ENCODE results near the gene ARNT2.

The ARNT2 gene

GRCh38 chr15:80411788-80412288 lies 7.7 kb downstream of the ARNT2 start:
- no peak for DNase-seq

- no peak for DNase-seq
These were observed 10.6 kb downstream of the ARNT2 start for GRCh38 chr15:80414546-80415357.

GRCh38 chr15:80415358-80415670 lies 11.1 kb downstream of the ARNT2 start:
- no peak for DNase-seq

GRCh38 chr15:80416702-80417101 lies 12.5 kb downstream of the ARNT2 start:
- DNase-seq: no peak

DNA sequence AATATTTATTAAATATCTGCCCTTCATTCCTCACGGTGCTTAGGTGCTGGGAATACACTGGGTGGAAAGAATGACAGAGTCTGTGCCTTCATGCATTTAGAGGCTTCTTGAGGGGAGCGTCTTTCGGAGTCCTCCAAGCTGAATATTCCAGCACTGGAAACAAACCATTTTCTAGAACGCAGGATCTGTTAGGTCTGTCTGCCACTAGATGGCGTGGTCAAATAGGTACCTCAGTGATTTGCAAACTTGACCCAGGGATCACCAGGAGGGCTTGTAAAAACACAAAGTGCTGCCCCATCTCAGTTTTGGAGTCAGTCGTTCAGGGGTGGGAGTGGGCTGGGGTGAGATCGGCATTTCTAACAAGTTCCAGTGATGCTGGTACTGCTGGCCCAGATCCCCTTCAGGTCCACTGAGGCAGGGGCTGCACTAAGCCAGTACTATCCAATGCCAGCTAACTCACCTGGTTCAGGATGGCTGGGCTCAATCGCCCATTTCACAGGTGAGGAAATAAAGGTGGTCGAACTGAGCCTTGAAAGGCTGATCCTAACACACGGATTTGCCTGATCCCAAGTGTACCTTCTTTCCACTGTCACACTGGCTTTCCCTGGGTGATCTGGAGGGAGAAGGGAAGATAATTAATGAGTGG lies 14.8 kb downstream of the ARNT2 start:
- DNase-seq: no peak

GRCh38 chr15:80419546-80419945 lies 15.4 kb downstream of the ARNT2 start:
- DNase-seq: no peak

DNA sequence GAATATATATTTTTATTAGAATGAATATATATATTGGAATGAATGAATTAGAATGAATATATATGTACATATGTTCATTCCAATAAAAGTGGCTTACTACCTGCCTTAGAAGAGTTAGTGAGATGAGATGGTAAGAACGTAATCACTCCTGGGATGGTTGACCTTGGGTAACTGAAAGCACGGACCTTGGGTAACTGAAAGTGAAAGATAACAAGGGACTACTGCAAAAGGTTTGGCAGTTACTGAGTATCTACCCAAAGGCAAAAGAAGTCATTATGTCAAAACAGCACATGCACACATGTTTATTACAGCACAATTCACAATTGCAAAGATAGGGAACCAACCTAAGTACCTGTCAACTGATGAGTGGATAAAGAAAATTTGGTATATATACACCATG lies 16.5 kb downstream of the ARNT2 start:
- no peak for DNase-seq

GRCh38 chr15:80423215-80423614 lies 19.0 kb downstream of the ARNT2 start:
- DNase-seq: no peak

DNA sequence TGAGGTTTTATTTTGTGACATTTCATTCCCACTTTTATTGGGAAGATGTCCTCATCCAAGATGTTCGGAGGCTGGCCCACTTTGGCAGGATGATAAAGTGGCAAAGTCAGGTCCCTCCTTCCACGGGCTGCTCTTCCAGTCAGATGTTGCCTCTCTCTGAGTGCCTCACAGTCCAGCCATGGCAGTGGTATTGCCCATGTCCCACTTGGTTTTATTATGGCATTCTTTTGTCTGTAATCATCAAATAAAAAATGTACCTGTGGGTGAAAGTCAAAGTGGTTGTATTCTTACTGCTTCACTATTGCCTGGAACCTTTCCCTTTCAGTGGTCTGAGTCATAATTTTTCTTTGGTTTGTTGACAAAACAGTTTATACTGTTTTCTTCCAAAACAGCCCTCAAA lies 20.2 kb downstream of the ARNT2 start:
- no peak for DNase-seq

- DNase-seq: no peak
These were observed 22.1 kb downstream of the ARNT2 start for GRCh38 chr15:80426316-80426715.

- DNase-seq: no peak
These were observed 25.8 kb downstream of the ARNT2 start for GRCh38 chr15:80429964-80430363.

GRCh38 chr15:80431635-80432344 lies 27.6 kb downstream of the ARNT2 start:
- no peak for DNase-seq

- no peak for DNase-seq
These were observed 28.1 kb downstream of the ARNT2 start for GRCh38 chr15:80432345-80432702.

GRCh38 chr15:80433836-80434235 lies 29.7 kb downstream of the ARNT2 start:
- no peak for DNase-seq

DNA sequence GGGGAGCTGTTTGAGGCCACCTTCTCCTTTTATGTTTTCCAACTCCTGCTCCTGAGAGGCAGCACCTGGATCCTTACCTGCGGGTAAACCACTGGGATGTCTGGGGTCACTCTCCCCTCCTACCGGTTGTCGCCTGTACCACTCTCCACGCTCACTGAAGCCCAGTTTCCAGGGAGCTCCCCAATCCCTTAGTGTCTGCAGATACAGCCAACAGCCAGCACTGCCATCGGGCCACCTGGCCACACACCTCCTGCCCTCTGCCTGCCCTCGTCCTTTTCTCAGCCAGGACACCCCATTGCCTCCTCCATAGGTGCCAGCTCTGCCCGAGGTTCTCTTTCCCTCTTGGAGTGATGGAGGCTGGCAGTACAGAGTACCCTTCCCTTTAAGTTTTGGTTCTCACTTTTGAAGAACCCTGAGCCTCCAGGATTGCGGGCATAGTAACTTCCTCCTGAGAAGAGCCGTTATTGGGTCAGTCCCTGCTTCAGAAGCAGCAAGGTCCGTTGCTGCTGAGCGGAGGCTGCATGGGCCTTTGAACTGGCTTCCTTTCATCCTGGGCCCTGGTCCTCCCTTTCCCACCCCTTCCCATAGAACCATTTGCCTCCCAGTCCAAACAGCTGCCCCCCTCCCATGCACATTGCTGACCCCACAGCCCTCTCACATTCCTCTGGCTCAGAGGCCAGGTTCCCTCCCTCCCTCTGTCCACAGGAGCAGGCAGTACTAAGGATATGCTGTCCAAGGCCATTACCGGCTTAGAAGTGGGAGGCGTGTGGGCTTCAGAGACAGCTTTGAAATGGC lies 30.9 kb downstream of the ARNT2 start:
- DNase-seq: no peak

DNA sequence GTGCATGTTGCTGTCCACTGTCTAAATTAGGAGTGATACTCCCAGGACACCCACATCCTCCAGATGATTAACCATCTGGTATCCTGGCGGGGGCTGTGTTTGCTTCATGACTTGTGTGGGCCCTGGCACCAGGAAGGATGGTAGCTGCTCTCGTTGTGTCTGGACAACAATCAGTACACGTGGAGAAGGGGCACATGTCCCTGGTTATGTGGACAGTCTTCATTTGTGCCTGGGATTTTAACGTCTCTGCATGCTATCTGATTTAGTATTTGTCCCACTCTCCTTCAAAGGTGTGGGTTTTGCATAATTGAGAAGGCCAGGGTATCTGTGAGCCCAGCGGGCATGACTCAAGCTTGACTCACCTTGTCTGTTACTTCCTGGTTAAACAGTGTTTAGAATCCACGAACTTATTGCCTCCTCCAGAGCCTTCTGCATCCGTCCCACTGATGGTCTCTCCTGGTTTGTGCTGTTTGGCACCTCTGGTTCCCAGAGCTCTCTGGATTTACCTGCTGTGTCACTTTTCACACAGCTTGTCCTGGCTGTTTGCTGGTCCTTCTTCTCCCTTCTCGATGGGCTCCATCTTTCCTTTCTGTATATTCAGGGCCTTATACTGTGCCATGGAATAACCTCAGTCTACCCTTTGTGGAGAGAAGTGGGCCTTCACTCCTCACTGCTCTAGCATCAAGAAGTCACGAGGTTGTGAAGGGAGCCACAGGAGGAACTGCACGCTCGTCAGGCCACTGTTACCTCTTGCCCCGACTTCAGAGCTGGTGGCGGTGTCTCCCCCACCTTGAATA lies 32.5 kb downstream of the ARNT2 start:
- DNase-seq: no peak

DNA sequence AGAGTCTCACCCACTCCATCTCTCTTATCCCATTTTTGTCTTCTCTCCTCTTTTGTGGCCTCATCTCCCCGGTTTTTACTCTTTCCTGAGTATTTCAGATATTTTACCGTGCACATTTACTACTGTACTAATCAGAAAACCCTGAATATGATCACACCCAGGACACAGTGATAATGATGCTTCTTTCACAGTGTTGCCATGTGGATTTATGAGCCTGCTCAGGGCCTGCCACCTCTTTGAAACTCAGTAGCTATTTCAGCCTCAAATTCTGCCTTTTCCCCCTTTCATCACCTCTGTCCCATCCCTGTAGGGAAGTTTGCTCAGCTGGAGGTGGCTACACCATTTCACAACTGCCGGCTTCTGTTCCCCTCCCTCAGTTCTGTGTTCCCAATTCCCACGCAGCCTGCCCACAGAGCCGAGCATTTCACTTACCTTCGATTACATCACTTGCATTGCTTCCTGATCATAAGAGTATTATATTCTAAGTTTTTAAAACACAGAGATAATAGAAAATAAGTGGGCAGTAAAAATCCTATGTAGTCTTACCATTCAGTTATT lies 33.2 kb downstream of the ARNT2 start:
- DNase-seq: no peak

DNA sequence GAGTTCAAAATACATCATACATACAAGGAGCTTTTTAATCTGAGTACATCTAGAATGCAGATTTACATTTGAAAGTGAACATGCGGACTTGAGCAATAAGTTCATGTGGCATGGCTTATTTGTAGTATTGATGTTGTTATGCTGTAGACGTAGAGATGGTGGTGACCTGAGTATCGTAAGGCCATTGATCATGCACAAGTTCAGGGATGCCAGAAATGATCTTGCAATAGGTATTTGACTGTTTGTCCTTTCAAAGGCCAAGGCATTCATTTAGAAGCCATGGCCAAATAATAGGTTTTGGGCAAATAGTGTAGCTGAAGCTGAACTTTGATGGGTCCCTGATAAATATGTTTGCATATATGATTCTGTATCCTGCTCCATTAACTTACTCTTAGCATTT lies 35.0 kb downstream of the ARNT2 start:
- DNase-seq: no peak

GRCh38 chr15:80440024-80440423 lies 35.8 kb downstream of the ARNT2 start:
- DNase-seq: no peak

- DNase-seq: no peak
These were observed 36.9 kb downstream of the ARNT2 start for GRCh38 chr15:80441041-80441440.

DNA sequence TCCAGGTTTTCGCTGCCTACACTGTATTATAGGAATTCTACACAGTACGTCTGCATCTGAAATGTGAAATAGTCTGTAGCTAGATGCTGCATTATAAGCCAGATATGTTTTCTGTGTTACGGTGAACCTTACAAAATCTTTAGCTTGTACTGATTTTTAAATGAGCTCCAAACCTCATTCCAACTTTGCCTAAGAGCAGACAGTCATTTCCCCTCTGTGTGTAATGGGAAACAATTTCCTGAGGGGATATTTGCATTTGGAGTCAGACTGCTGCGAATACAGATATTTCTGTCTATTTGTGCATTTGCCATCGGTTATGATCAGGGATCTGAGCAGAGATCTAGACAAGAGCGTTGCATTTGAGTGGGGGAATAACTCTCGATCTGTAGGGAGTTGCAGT lies 37.5 kb downstream of the ARNT2 start:
- no peak for DNase-seq
